GM21825 (cell line): ENCODE measurements around the gene UGGT1.

Experiments used
- ATAC-seq: cut with Tn5 transposase; IDR thresholded peaks from one replicate; pipeline ENCODE4 v1.9.1; 2021; ENCODE audit warnings: mild to moderate bottlenecking, moderate library complexity; ENCODE audit not compliant: unreplicated experiment

Gene UGGT1, protein sequence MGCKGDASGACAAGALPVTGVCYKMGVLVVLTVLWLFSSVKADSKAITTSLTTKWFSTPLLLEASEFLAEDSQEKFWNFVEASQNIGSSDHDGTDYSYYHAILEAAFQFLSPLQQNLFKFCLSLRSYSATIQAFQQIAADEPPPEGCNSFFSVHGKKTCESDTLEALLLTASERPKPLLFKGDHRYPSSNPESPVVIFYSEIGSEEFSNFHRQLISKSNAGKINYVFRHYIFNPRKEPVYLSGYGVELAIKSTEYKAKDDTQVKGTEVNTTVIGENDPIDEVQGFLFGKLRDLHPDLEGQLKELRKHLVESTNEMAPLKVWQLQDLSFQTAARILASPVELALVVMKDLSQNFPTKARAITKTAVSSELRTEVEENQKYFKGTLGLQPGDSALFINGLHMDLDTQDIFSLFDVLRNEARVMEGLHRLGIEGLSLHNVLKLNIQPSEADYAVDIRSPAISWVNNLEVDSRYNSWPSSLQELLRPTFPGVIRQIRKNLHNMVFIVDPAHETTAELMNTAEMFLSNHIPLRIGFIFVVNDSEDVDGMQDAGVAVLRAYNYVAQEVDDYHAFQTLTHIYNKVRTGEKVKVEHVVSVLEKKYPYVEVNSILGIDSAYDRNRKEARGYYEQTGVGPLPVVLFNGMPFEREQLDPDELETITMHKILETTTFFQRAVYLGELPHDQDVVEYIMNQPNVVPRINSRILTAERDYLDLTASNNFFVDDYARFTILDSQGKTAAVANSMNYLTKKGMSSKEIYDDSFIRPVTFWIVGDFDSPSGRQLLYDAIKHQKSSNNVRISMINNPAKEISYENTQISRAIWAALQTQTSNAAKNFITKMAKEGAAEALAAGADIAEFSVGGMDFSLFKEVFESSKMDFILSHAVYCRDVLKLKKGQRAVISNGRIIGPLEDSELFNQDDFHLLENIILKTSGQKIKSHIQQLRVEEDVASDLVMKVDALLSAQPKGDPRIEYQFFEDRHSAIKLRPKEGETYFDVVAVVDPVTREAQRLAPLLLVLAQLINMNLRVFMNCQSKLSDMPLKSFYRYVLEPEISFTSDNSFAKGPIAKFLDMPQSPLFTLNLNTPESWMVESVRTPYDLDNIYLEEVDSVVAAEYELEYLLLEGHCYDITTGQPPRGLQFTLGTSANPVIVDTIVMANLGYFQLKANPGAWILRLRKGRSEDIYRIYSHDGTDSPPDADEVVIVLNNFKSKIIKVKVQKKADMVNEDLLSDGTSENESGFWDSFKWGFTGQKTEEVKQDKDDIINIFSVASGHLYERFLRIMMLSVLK (N-terminal part only)

DNA sequence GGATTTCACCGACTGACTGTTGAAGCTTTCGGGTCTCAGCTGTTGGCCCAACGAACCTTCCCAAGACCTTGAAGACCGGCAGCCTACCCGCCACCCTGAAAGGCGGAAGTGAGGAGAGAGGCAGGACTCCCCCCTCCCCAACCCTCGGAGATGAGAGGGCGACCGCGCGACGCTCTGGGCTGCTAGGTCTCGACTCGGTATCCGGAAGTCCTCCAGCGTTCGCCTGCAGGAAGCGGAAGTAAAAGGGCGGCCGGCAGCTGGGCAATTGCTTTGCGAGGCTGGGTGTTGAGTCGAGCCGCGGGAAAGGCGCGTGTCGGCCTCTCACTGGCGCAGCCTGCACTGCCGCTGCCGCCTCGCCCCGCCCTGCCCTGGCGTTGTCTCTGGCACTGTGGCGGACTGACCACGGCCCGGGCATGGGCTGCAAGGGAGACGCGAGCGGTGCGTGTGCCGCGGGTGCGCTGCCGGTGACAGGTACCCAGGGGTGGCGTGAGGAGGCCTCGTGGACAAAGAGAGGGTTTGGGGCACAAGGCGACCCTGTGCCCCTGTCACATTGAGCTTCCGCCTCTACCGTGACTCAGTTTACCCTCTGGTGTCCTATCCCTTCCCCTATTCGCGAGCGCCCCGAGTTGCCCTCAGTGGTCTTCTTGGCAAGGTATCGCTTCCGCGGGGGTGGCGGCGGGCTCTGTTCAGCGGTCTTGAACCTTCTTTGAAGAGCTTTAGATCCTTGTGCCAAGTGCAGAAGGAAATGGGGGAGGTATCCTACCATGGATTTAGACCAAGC is at the start of gene UGGT1:
Gene UGGT1, plus strand, starts transcription at position 256 of the 781 bp plus-strand sequence. Its CDS starts 158 bp downstream, at position 414.
- ATAC-seq: peak; percentile 97

DNA sequence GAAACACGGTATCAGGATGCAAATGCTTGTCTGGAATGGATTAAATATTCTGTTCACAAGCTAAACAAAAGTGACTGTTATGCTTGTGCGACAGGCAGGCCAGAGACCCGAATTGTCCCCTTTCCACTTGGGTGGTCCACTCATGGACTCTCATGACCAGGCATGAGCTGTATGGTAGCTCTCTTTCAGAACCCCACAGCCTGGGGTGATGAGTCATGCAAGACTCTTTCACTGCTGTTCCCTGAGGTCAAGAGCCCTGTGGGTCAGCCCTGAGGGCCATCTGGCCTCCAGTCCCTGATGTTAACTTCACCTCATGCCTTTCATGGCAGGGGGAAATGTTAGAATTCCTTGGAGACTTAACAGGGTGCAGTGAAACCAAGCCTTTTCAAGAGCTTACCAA is 49.4 kb upstream of the UGGT1 start:
- ATAC-seq: no peak

DNA sequence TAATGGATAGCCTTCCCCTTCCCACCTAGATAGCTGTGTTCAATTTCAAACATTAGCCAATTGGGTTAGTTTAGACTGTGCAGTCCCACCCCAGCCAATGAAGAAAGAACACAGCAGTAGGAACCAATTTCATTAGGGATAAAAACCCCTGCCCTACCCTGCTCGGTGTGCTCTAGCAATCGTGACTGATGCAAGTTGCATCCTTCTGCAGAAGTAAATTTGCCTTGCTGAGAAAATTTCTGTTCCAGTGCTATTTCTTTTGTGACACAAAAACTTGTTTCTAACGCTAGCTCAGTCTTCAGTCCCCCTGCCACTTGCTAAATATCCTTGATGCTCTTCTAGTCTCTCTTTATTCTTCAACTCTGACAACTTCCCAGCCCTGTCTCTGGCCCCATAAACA is 48.0 kb upstream of the UGGT1 start:
- ATAC-seq: no peak

DNA sequence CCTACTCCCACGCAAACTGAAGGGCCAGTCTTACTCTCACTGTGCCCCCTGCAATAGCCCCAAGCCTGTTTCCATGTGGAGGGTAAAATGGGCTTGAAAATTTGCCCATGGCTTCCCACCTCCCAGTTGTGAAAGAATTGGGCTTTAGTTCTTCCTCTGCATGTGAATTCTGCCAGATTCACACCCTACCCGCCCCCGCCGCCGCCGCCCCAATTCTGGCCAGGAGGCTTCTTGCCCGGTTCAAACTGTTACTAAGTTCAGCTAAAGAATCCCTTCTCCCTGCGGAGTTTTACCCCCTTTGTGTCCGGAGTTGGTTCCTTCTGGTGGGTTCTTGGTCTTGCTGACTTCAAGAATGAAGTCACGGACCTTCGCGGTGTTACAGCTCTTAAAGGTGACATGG is 37.7 kb upstream of the UGGT1 start:
- ATAC-seq: no peak

GRCh38 chr2:128054104-128054885 is 36.7 kb upstream of the UGGT1 start:
- ATAC-seq: no peak

DNA sequence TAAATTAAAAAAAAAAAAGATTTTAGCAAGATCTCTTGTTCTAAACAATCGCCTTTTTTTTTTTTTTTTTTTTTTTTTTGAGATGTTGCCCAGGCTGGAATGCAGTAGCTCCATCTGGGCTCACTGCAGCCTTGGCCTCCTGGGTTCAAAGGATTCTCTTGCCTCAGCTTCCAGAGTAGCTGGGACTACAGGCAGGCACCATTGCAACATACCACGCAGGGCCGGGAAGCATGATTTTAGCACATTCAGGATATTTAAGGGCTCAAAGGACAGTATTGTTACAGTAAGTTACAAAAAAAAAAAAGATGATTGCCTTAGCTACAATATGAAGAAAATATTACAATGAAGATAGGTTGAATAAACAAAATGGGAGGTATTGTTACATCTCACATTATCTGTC is 33.7 kb upstream of the UGGT1 start:
- no peak for ATAC-seq

GRCh38 chr2:128058114-128058513 is 32.9 kb upstream of the UGGT1 start:
- no peak for ATAC-seq

DNA sequence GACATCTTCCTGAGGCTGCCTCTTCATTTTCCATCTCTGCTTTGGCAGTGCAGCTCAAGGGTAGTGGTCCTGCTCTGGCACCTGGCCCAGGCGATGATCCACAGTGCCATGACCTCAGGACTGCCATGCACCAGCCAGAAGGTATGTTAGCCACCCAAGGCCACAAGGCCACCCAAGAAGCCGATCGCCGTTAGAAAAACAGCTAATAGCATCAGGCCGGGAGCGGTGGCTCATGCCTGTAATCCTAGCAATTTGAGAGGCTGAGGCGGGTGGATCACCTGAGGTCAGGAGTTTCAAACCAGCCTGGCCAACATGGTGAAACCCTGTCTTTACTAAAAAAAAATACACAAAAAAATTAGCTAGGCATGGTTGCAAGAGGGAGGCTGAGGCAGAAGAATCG is 28.4 kb upstream of the UGGT1 start:
- ATAC-seq: no peak

DNA sequence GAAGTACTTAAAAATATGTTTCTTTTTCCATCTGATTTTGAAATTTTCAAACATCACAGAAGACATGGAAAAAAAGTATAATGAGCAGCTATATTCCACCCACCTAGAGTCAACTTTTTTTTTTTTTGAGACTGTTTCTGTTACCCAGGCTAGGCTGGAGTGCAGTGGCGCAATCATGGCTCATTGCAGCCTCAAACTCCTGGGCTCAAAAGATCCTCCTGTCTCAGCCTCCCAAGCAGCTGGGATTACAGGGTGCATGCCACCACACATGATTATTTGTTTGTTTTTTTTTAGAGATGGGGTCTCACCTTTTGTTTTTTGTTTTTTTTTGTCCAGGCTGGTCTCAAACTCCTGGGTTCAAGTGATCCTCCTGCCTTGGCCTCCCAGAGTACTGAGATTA is 26.6 kb upstream of the UGGT1 start:
- ATAC-seq: no peak

GRCh38 chr2:128069769-128070168 is 21.2 kb upstream of the UGGT1 start:
- no peak for ATAC-seq

DNA sequence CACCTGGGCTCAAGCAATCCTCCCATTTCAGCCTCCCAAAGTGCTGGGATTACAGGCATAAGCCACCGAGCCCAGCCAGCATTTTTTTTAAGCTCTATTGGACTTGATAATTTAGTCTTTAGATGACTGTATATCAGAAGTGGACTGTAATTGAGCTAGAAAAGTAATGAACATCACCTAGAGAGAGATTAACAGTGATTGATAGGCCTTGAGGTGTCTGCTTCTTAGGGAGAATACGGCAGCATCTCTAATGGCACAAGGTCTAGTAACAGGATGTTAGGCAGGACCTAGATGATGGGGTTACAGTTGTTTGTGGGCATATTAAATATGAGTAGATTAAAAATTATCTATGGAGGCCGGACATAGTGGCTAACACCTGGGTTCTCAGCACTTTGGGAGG is 17.7 kb upstream of the UGGT1 start:
- ATAC-seq: no peak

- no peak for ATAC-seq
Observed at GRCh38 chr2:128076461-128077106, 14.4 kb upstream of the UGGT1 start.

- no peak for ATAC-seq
Observed at GRCh38 chr2:128084757-128085156, 6.2 kb upstream of the UGGT1 start.

DNA sequence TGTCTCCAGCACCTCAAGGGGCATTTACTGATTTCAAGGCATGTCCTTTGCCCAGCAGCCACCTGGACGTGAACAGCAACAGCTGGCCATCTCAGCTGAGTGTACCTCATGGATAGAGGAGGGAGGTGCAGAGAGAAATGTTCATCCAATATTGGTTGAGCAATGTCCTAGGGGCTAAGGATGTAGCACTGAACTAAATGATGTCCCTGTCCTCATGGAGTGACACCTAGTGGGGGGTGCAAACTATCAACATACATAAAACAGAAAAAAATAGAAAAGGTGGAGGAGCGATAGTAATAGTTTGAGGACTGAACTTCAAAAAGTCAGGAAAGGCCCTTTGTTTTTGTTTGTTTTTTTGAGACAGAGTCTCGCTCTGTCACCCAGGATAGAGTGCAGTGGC is 4.8 kb upstream of the UGGT1 start:
- ATAC-seq: no peak

DNA sequence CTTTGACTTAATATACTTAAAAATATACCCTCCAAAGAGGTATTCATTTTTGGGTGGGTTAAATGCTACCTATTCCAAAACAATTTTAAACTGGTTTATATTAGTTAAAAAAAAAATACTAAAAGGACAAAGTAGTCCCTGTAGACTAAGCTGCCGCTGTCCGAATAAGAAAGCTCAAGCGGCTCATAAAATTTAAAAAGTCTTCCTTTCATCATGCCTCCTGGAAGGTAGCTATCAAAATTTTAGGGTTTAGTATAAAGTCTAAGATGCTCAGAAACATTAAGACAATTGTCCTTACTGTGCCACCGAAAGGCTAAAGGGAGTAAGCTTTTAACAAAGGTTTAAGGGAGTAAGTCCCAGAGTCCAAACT is 440 bp upstream of the UGGT1 start:
- no peak for ATAC-seq

- no peak for ATAC-seq
Observed at GRCh38 chr2:128091726-128092080, 703 bp downstream of the UGGT1 start.

- no peak for ATAC-seq
Observed at GRCh38 chr2:128092656-128093055, 1.7 kb downstream of the UGGT1 start.

DNA sequence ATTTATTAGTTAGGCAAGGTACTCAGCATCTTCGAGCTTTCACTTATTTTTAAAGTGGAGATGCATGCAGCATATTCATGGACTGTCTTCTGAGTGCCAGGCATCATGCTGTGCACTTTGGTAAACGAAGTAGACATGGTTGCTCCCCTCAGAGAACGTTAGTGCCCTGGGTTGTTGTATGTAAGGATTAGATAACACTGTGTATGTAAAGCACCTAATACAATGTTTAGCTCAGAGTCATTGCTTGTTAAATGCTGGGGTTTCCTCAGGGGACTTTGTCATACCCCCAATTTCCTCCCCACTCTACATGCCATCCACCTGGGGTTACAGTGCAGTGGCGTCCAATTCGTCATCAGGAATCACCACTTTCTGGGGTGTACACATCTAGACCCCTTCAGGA is 2.8 kb downstream of the UGGT1 start:
- no peak for ATAC-seq

DNA sequence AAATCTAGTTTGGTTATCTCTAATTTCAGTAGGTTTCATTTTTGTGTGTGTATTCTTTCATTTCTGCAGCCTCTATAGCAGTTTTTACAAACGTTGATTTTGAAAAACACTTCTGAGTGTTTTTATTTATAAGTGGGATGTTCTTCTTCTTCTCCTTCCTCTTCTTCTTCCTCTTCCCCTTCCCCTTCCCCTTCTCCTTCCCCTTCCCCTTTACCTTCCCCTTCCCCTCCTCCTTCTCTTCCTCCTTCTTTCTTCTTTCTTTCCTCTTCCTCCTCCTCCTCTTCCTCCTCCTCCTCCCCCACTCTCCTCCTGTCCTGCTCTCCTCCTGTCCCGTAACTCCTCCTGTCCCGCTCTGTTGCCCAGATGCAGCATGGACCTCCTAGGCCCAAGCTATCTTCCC is 4.2 kb downstream of the UGGT1 start:
- ATAC-seq: no peak
